K562 (cell line): Measurements from ENCODE around the gene CLEC4F. TPM values are rescaled to one million over a fixed set of nuclear protein-coding genes. Genes with fewer than 3 reads are reported as not detected.

ENCODE experiments used
- ATAC-seq: fragments of 200-7000 bp; cut with Tn5 transposase; 3 replicates; pipeline ENCODE4 v1.9.1; 2020; ENCODE audit warnings: moderate library complexity
- BruUV-seq: library from RNA; stranded (reverse); fragments of 400-500 nt; replicated peaks from 2 replicates; lab custom pipeline; 2021; lab: Mats Ljungman, UMichigan
- CTCF ChIA-PET: fragments of 300-600 bp; formaldehyde crosslinking; extraction: SDS; loops from one replicate; lab custom pipeline; 2021; ENCODE audit warnings: low intra/inter-chr PET ratio; lab: Yijun Ruan, JAX
- POLR2A ChIA-PET: fragments of 300-600, 350-650 bp; sonication (Branson Sonifier 250); formaldehyde crosslinking; extraction: SDS; loops from one replicate; lab custom pipeline; 2021; ENCODE audit warnings: antibody characterized with exemption, inconsistent platforms; lab: Yijun Ruan, JAX
- DNase-seq, 4 experiments: peaks; one replicate each; pipeline versions ENCODE4 v3.0.0 to v3.0.0-alpha.2; 2011 to 2018; ENCODE audit warnings: low spot score in 3 of 4, mixed read lengths in 3 of 4; ENCODE audit errors: extremely low read depth in 1 of 4
- FAIRE-seq: peaks from 2 replicates; lab custom pipeline; 2011; peaks lifted over from hg19 to GRCh38; lab: Jason Lieb, UNC
- H2AFZ ChIP-seq: 2 replicates; pipeline ENCODE4 v1.6.0; 2011; ENCODE audit warnings: low read depth, low read length, control low read depth, inconsistent platforms
- H3K27ac ChIP-seq: fragments of 200-600 bp; 3 replicates; pipeline ENCODE4 v1.8.0; 2011; ENCODE audit warnings: low read depth, mild to moderate bottlenecking, control low read depth, inconsistent platforms, low read length, moderate library complexity, mixed read lengths; ENCODE audit errors: extremely low read depth
- H3K27me3 ChIP-seq, 2 experiments: fragments of 300-600 bp in 1 of 2; 2 replicates in 1 of 2; 3 replicates in 1 of 2; pipeline versions ENCODE4 v1.6.0 to v1.8.0; 2011; ENCODE audit warnings: inconsistent platforms in 2 of 2, low read length in 2 of 2, mild to moderate bottlenecking in 1 of 2, mixed read lengths in 1 of 2, moderate library complexity in 1 of 2; ENCODE audit not compliant: control insufficient read depth in 2 of 2, insufficient read depth in 2 of 2
- H3K36me3 ChIP-seq: fragments of 300-600 bp; 3 replicates; pipeline ENCODE4 v1.8.0; 2011; ENCODE audit warnings: mild to moderate bottlenecking, low read length, inconsistent platforms; ENCODE audit not compliant: control insufficient read depth, insufficient read depth
- H3K4me1 ChIP-seq, 2 experiments: fragments of 200-600 bp in 1 of 2; replicated peaks in 1 of 2; 2 replicates in 1 of 2; 3 replicates in 1 of 2; pipeline versions ENCODE4 v1.5.1 to v1.8.0; 2011; ENCODE audit warnings: inconsistent platforms in 2 of 2, low read length in 2 of 2, mild to moderate bottlenecking in 1 of 2, mixed read lengths in 1 of 2, moderate library complexity in 1 of 2; ENCODE audit not compliant: control insufficient read depth in 2 of 2, insufficient read depth in 2 of 2
- H3K4me2 ChIP-seq: 2 replicates; pipeline ENCODE4 v1.6.1; 2011; ENCODE audit warnings: low read length, control low read depth, inconsistent platforms, mixed read lengths; ENCODE audit not compliant: insufficient read depth
- H3K4me3 ChIP-seq: fragments of 200-600 bp; sonication (generic), shearing (Covaris generic); 2 replicates; pipeline ENCODE4 v1.5.1; 2016; ENCODE audit warnings: control low read depth, inconsistent platforms
- H3K79me2 ChIP-seq: fragments of 200-600 bp; 3 replicates; pipeline ENCODE4 v1.8.0; 2011; ENCODE audit warnings: low read length, inconsistent platforms; ENCODE audit not compliant: control insufficient read depth, insufficient read depth
- H3K9ac ChIP-seq, 2 experiments: 2 replicates each; pipeline versions ENCODE4 v1.6.0 to v1.6.1; 2011; ENCODE audit warnings: low read depth in 2 of 2, low read length in 2 of 2, control low read depth in 1 of 2, inconsistent platforms in 1 of 2, mild to moderate bottlenecking in 1 of 2, mixed read lengths in 1 of 2; ENCODE audit not compliant: insufficient read depth in 1 of 2
- H3K9me1 ChIP-seq: one replicate; pipeline ENCODE4 v1.6.0; 2011; ENCODE audit warnings: inconsistent platforms, mild to moderate bottlenecking, low read length, moderate library complexity; ENCODE audit not compliant: control insufficient read depth, insufficient read depth
- H3K9me3 ChIP-seq: replicated peaks from 2 replicates; pipeline ENCODE4 v1.5.1; 2011; ENCODE audit warnings: low read depth, low read length, inconsistent platforms; ENCODE audit not compliant: control insufficient read depth, insufficient read depth
- H4K20me1 ChIP-seq: replicated peaks from 2 replicates; pipeline ENCODE4 v1.6.1; 2011; ENCODE audit warnings: low read length, inconsistent platforms, mixed read lengths; ENCODE audit not compliant: control insufficient read depth, insufficient read depth
- CEBPB ChIP-seq: fragments of 450-650 bp; IDR thresholded peaks from 2 replicates; pipeline ENCODE4 v1.6.1; 2016; ENCODE audit warnings: missing genetic modification characterization, missing compliant biosample characterization
- GTF2B ChIP-seq: IDR thresholded peaks from 2 replicates; pipeline ENCODE4 v1.6.1; 2011; ENCODE audit not compliant: insufficient read length; ENCODE audit errors: extremely low read depth
- KAT2B ChIP-seq: IDR thresholded peaks from one replicate; pipeline ENCODE4 v1.6.1; 2012; ENCODE audit warnings: low read depth, mild to moderate bottlenecking, control low read depth, inconsistent platforms, low read length, moderate library complexity
- KLF10 ChIP-seq: fragments of 250-450 bp; sonication (Bioruptor Pico); IDR thresholded peaks from 2 replicates; pipeline ENCODE4 v1.6.1; 2021; ENCODE audit warnings: matching md5 sums
- MLLT1 ChIP-seq, 2 experiments: fragments of 450-650 bp; IDR thresholded peaks; 2 replicates each; pipeline ENCODE4 v1.6.1; 2016
- NR2F6 ChIP-seq: fragments of 450-650 bp; formaldehyde crosslinking; IDR thresholded peaks from 2 replicates; pipeline ENCODE4 v1.4.0; 2020; ENCODE audit warnings: mild to moderate bottlenecking
- OTX1 ChIP-seq: fragments of 450-650 bp; formaldehyde crosslinking; IDR thresholded peaks from 2 replicates; pipeline ENCODE4 v1.4.0; 2022; ENCODE audit warnings: mild to moderate bottlenecking
- PTBP1 ChIP-seq: fragments of 200-400 bp; formaldehyde crosslinking; IDR thresholded peaks from 2 replicates; pipeline ENCODE4 v1.6.1; 2017; ENCODE audit warnings: low read depth, low read length
- RBM14 ChIP-seq: fragments of 200-400 bp; formaldehyde crosslinking; IDR thresholded peaks from 2 replicates; pipeline ENCODE4 v1.6.1; 2018; ENCODE audit warnings: low read depth, mild to moderate bottlenecking, low read length, moderate library complexity, borderline replicate concordance; ENCODE audit not compliant: insufficient read depth
- SMARCB1 ChIP-seq: IDR thresholded peaks from 2 replicates; pipeline ENCODE4 v1.6.1; 2011; ENCODE audit warnings: improper control_type of control experiment, low read depth; ENCODE audit not compliant: insufficient read length
- XRCC5 ChIP-seq: fragments of 200-400 bp; formaldehyde crosslinking; IDR thresholded peaks from 2 replicates; pipeline ENCODE4 v1.6.1; 2017; ENCODE audit warnings: low read depth, mild to moderate bottlenecking, low read length
- ZNF3 ChIP-seq: fragments of 250-450 bp; sonication (Bioruptor Pico); IDR thresholded peaks from 2 replicates; pipeline ENCODE4 v1.5.0; 2021; ENCODE audit warnings: mild to moderate bottlenecking, moderate library complexity
- ZNF384 ChIP-seq: IDR thresholded peaks from 2 replicates; pipeline ENCODE4 v1.6.1; 2012; ENCODE audit warnings: low read depth, low read length, improper control_type of control experiment
- WGBS: fragments of 100-300 bp; shearing (Covaris generic); methylation state at CpG from one replicate; pipeline ENCODE4 v1.1.6; 2016; ENCODE audit warnings: low coverage, mixed read lengths; ENCODE audit not compliant: insufficient coverage; ENCODE audit errors: missing lambda C conversion rate; 5-methylcytosine and 5-hydroxymethylcytosine counted together
- in situ Hi-C: fragments of 300-500 bp; cut with MboI; formaldehyde crosslinking; loops from 4 replicates; pipeline ENCODE4 v1.15.0; 2018; ENCODE audit warnings: inconsistent platforms, mixed read lengths
- intact Hi-C: fragments of 100-400 bp; cut with micrococcal nuclease; formaldehyde crosslinking; loops from 2 replicates; pipeline ENCODE4 v1.14.2; 2022
- polyA plus RNA-seq, 8 experiments: library from polyadenylated mRNA; depleted of rRNA in 4 of 8; stranded (reverse) in 5 of 8; unstranded in 3 of 8; fragments of >200 nt; fragmentation: Nextera tagmentation in 2 of 8; fragmentation: Illumina TruSeq in 1 of 8; extraction: Ambion mirVana in 2 of 8; extraction: Trizol in 1 of 8; gene quantifications; 2 replicates each; pipeline versions ENCODE4 v1.2.1 to v1.2.3, GENCODE V29; 2011 to 2014; ENCODE audit warnings: inconsistent platforms in 1 of 8, missing spikeins in 1 of 8
- total RNA-seq, 7 experiments: library from RNA; depleted of rRNA in 6 of 7; stranded (reverse); fragments of >200 nt in 6 of 7; fragmentation: Illumina TruSeq in 2 of 7; extraction: Trizol in 2 of 7; gene quantifications; 2 replicates each; pipeline versions ENCODE4 v1.2.1 to v1.2.3, GENCODE V29; 2011 to 2021; ENCODE audit warnings: low replicate concordance in 1 of 7
- TF ChIP-seq, protein P1 (sequence below): fragments of 250-450 bp; sonication (Bioruptor Pico); IDR thresholded peaks from 2 replicates; pipeline ENCODE4 v1.5.0; 2021
- TF ChIP-seq, protein P2 (sequence below): fragments of 250-450 bp; sonication (Bioruptor Pico); IDR thresholded peaks from 2 replicates; pipeline ENCODE4 v1.9.0; 2021; ENCODE audit warnings: mild to moderate bottlenecking
- TF ChIP-seq, protein P3 (sequence below): fragments of 450-650 bp; formaldehyde crosslinking; IDR thresholded peaks from 2 replicates; pipeline ENCODE4 v1.4.0; 2022; ENCODE audit warnings: missing genetic modification characterization

CLEC4F gene
- total and polyA plus RNA-seq, 9 of the 15 experiments (the other 6 are each of a cell fraction or from before 2014, with no cell fraction given): not detected

GRCh38 chr2:70851704-70852103 is 31.3 kb upstream of the CLEC4F start:
- CTCF ChIA-PET: no interaction called here
- H3K9me1 ChIP-seq: no peaks in the 10 kb centered on the region
- no peaks in the 10 kb centered on the region for H3K9me3 ChIP-seq
- no peak overlapping the region for H3K4me3 ChIP-seq
- no peak overlapping the region for H2AFZ ChIP-seq
- TF ChIP-seq, protein P1, sequence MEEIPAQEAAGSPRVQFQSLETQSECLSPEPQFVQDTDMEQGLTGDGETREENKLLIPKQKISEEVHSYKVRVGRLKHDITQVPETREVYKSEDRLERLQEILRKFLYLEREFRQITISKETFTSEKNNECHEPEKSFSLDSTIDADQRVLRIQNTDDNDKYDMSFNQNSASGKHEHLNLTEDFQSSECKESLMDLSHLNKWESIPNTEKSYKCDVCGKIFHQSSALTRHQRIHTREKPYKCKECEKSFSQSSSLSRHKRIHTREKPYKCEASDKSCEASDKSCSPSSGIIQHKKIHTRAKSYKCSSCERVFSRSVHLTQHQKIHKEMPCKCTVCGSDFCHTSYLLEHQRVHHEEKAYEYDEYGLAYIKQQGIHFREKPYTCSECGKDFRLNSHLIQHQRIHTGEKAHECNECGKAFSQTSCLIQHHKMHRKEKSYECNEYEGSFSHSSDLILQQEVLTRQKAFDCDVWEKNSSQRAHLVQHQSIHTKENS (CRISPR knock-in tag): no peak
- no peak for TF ChIP-seq KLF10 (CRISPR knock-in tag)
- TF ChIP-seq XRCC5: no peak
- TF ChIP-seq, protein P2, sequence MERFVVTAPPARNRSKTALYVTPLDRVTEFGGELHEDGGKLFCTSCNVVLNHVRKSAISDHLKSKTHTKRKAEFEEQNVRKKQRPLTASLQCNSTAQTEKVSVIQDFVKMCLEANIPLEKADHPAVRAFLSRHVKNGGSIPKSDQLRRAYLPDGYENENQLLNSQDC (CRISPR knock-in tag): no peak
- TF ChIP-seq, protein P3, sequence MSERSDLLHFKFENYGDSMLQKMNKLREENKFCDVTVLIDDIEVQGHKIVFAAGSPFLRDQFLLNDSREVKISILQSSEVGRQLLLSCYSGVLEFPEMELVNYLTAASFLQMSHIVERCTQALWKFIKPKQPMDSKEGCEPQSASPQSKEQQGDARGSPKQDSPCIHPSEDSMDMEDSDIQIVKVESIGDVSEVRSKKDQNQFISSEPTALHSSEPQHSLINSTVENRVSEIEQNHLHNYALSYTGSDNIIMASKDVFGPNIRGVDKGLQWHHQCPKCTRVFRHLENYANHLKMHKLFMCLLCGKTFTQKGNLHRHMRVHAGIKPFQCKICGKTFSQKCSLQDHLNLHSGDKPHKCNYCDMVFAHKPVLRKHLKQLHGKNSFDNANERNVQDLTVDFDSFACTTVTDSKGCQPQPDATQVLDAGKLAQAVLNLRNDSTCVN (CRISPR knock-in tag): no peak
- no peak for TF ChIP-seq ZNF3 (CRISPR knock-in tag)
- no peak for TF ChIP-seq SMARCB1
- TF ChIP-seq CEBPB: no peak
- no peak for TF ChIP-seq RBM14
- no peak for TF ChIP-seq KAT2B
- no peak for TF ChIP-seq GTF2B
- no peak for TF ChIP-seq PTBP1
- no peak for TF ChIP-seq OTX1 (CRISPR knock-in tag)
- no peak for TF ChIP-seq NR2F6 (CRISPR knock-in tag)
- TF ChIP-seq ZNF384: no peak
- no peak for TF ChIP-seq MLLT1 (IDR thresholded peaks at IDR 0.05)
- TF ChIP-seq, all 486 proteins: peak for 0
- Histone ChIP-seq H3K4me2 (no peak overlapping the region), H3K9ac (no peak overlapping the region), H3K36me3 (no peaks in the 10 kb centered on the region), H3K4me1 (no peaks in the 10 kb centered on the region), H3K27me3 (peaks cover 3 to 11% of the 10 kb centered on the region in 2 experiments; a peak in 2 of 5 replicates), H3K79me2 (no peaks in the 10 kb centered on the region), H3K27ac (no peak overlapping the region), H4K20me1 (no peaks in the 10 kb centered on the region)
- DNase-seq: no peak
- WGBS: 0% methylated on average over 4 of the region's 4 CpGs
- BruUV-seq: no TSS peak
- FAIRE-seq: no peak
- in situ Hi-C loops: no loop called here
- POLR2A ChIA-PET: no interaction called here
- ATAC-seq: no peak
- intact Hi-C loops: no loop called here
